HG02571 (cell line): Measurements from ENCODE around the gene MAB21L2.

ENCODE experiments used
- ATAC-seq: cut with Tn5 transposase; IDR thresholded peaks from one replicate; pipeline ENCODE4 v1.9.1; 2021; ENCODE audit warnings: mild to moderate bottlenecking, moderate library complexity; ENCODE audit not compliant: unreplicated experiment

The MAB21L2 gene

GRCh38 chr4:150573534-150573933, 8.4 kb upstream of the MAB21L2 start:
- no peak for ATAC-seq

GRCh38 chr4:150574678-150575077, 7.3 kb upstream of the MAB21L2 start:
- ATAC-seq, result no peak

- no peak for ATAC-seq
These were observed 4.2 kb upstream of the MAB21L2 start for GRCh38 chr4:150577796-150578195.

- no peak for ATAC-seq
These were observed 3.0 kb upstream of the MAB21L2 start for GRCh38 chr4:150578745-150579501.

- ATAC-seq, result no peak
These were observed 2.3 kb upstream of the MAB21L2 start for GRCh38 chr4:150579551-150580234.

- ATAC-seq, result no peak
These were observed 1.6 kb upstream of the MAB21L2 start for GRCh38 chr4:150580306-150580705.

- no peak for ATAC-seq
These were observed 820 bp upstream of the MAB21L2 start for GRCh38 chr4:150581056-150581605.

- no peak for ATAC-seq
These were observed 305 bp upstream of the MAB21L2 start for GRCh38 chr4:150581641-150582051.

GRCh38 chr4:150582873-150583286, 929 bp downstream of the MAB21L2 start:
- ATAC-seq, result no peak

- ATAC-seq, result no peak
These were observed 1.5 kb downstream of the MAB21L2 start for GRCh38 chr4:150583287-150584110.

- no peak for ATAC-seq
These were observed 2.4 kb downstream of the MAB21L2 start for GRCh38 chr4:150584111-150584915.

- no peak for ATAC-seq
These were observed 3.7 kb downstream of the MAB21L2 start for GRCh38 chr4:150585611-150586010.

- no peak for ATAC-seq
These were observed 4.3 kb downstream of the MAB21L2 start for GRCh38 chr4:150586162-150586810.

GRCh38 chr4:150588316-150588715, 6.4 kb downstream of the MAB21L2 start:
- ATAC-seq, result no peak

GRCh38 chr4:150589157-150589556, 7.2 kb downstream of the MAB21L2 start:
- ATAC-seq, result no peak

- no peak for ATAC-seq
These were observed 8.7 kb downstream of the MAB21L2 start for GRCh38 chr4:150590631-150591030.

GRCh38 chr4:150591406-150591805, 9.5 kb downstream of the MAB21L2 start:
- no peak for ATAC-seq

- ATAC-seq, result no peak
These were observed 10.0 kb downstream of the MAB21L2 start for GRCh38 chr4:150591904-150592303.

GRCh38 chr4:150593996-150594395, 12.0 kb downstream of the MAB21L2 start:
- no peak for ATAC-seq

GRCh38 chr4:150598909-150599308, 17.0 kb downstream of the MAB21L2 start:
- ATAC-seq, result no peak
